PC-3 (cell line): Measurements from ENCODE around the gene AMMECR1L. TPM values are rescaled to one million over a fixed set of nuclear protein-coding genes. Genes with fewer than 3 reads are reported as not detected.
"Not testable (repeated sequence)": the region's sequence is repeated elsewhere in the genome, so short reads cannot be mapped to it uniquely, and the experiment has no call there.

ENCODE experiments used
- ATAC-seq: fragments of 200-7000 bp; cut with Tn5 transposase; 2 replicates; pipeline ENCODE4 v1.9.1; 2020; ENCODE audit warnings: mild to moderate bottlenecking, moderate library complexity
- BruUV-seq: library from RNA; stranded (reverse); fragments of 400-500 nt; replicated peaks from 2 replicates; lab custom pipeline; 2021; lab: Mats Ljungman, UMichigan
- CTCF ChIA-PET: fragments of 300-600 bp; sonication (Branson Sonifier 250); formaldehyde crosslinking; loops from one replicate; lab custom pipeline; 2022; ENCODE audit warnings: antibody characterized with exemption; lab: Charles Lee
- POLR2A ChIA-PET: fragments of 300-600 bp; sonication (Branson Sonifier 250); formaldehyde crosslinking; loops from one replicate; lab custom pipeline; 2022; ENCODE audit warnings: antibody characterized with exemption; ENCODE audit not compliant: unreplicated experiment; lab: Charles Lee
- DNase-seq: peaks from one replicate; pipeline ENCODE4 v3.0.0-alpha.2; 2015
- H2AFZ ChIP-seq: fragments of 300-600 bp; sonication (generic); 2 replicates; pipeline ENCODE4 v1.6.0; 2016; ENCODE audit warnings: antibody characterized with exemption, low read length
- H3F3A ChIP-seq: fragments of 300-600 bp; sonication (generic); one replicate; pipeline ENCODE4 v1.6.0; 2017; ENCODE audit warnings: antibody characterized with exemption, low read length, control low read depth, mild to moderate bottlenecking; ENCODE audit not compliant: unreplicated experiment
- H3K27ac ChIP-seq: fragments of 300-600 bp; sonication (generic); 2 replicates; pipeline ENCODE4 v1.5.1; 2016; ENCODE audit warnings: mild to moderate bottlenecking, low read length
- H3K27me3 ChIP-seq: fragments of 300-600 bp; sonication (generic); 2 replicates; pipeline ENCODE4 v1.6.1; 2016; ENCODE audit warnings: low read length, mixed read lengths
- H3K36me3 ChIP-seq: fragments of 300-600 bp; sonication (generic); 2 replicates; pipeline ENCODE4 v1.6.1; 2016; ENCODE audit warnings: low read depth, mixed run types, low read length, mixed read lengths
- H3K4me1 ChIP-seq: fragments of 300-600 bp; sonication (generic); 2 replicates; pipeline ENCODE4 v1.5.1; 2016; ENCODE audit warnings: low read length; ENCODE audit not compliant: insufficient read depth
- H3K4me2 ChIP-seq: fragments of 300-600 bp; sonication (generic); 2 replicates; pipeline ENCODE4 v1.6.0; 2016; ENCODE audit warnings: low read length
- H3K4me3 ChIP-seq: fragments of 300-600 bp; sonication (generic); 2 replicates; pipeline ENCODE4 v1.5.1; 2016; ENCODE audit warnings: mild to moderate bottlenecking, low read length, mixed read lengths
- H3K79me2 ChIP-seq: fragments of 300-600 bp; sonication (generic); 2 replicates; pipeline ENCODE4 v1.6.1; 2017; ENCODE audit warnings: low read length, mixed read lengths
- H3K9ac ChIP-seq: fragments of 300-600 bp; sonication (generic); 2 replicates; pipeline ENCODE4 v1.6.0; 2016; ENCODE audit warnings: mild to moderate bottlenecking, low read length
- H3K9me2 ChIP-seq: fragments of 300-600 bp; sonication (generic); replicated peaks from 2 replicates; pipeline ENCODE4 v1.6.1; 2016; ENCODE audit warnings: mixed run types, low read length, mixed read lengths
- H3K9me3 ChIP-seq: fragments of 300-600 bp; sonication (generic); 2 replicates; pipeline ENCODE4 v1.6.1; 2016; ENCODE audit warnings: low read length, mixed read lengths
- H4K20me1 ChIP-seq: fragments of 300-600 bp; sonication (generic); 2 replicates; pipeline ENCODE4 v1.6.1; 2016; ENCODE audit warnings: low read length, mixed read lengths
- EZH2 ChIP-seq: fragments of 300-600 bp; sonication (generic); IDR thresholded peaks from one replicate; pipeline ENCODE4 v1.6.1; 2017; ENCODE audit warnings: antibody characterized with exemption, mild to moderate bottlenecking, low read length; ENCODE audit not compliant: unreplicated experiment
- EZH2phosphoT487 ChIP-seq: fragments of 300-600 bp; sonication (generic); IDR thresholded peaks from 2 replicates; pipeline ENCODE4 v1.6.1; 2018; ENCODE audit warnings: mild to moderate bottlenecking, antibody characterized with exemption, low read length, borderline replicate concordance
- intact Hi-C: fragments of 100-400 bp; cut with micrococcal nuclease; formaldehyde crosslinking; loops from 2 replicates; pipeline ENCODE4 v1.9.0; 2023
- total RNA-seq: library from RNA; depleted of rRNA; stranded (reverse); fragments of >200 nt; gene quantifications from 2 replicates; pipeline ENCODE4 v1.2.3, GENCODE V29; 2014
- TF ChIP-seq, protein P1 (sequence below): fragments of 300-600 bp; sonication (generic); conservative IDR thresholded peaks from 2 replicates; pipeline ENCODE4 v1.5.1; 2017; ENCODE audit warnings: antibody characterized with exemption, low read depth, mild to moderate bottlenecking, low read length

Gene AMMECR1L
- total RNA-seq, 1 experiment from 2014 or later = 10.9 TPM

DNA sequence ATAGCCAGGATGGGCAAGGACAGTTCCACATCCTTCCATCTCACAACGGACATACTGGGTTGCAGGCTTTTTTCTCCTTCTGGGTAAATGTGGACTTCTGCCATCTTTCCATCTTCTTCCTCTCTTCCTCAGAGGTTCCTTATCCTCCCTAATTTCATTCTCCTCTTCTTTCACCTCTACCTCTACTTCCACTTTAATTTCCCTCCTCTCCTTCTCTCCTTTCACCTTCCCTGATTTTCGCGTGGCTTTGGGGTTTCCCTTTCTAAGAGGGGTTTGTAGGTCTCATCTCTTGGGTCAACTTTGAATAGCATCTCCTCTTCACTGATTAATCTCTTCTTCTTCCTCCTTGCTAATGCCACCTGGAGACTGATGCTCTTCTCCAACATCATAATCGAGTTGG, 44.9 kb downstream of the AMMECR1L start:
- Histone ChIP-seq H3K4me3 (no peak overlapping the region), H3K27me3 (no peaks in the 10 kb centered on the region), H3K4me2 (no peak overlapping the region), H3K9me3 (no peaks in the 10 kb centered on the region), H2AFZ (no peak overlapping the region), H3K9ac (no peak overlapping the region), H3K27ac (no peak overlapping the region), H4K20me1 (no peaks in the 10 kb centered on the region), H3K9me2 (no peaks in the 10 kb centered on the region), H3F3A (no peaks in the 10 kb centered on the region), H3K79me2 (no peaks in the 10 kb centered on the region), H3K4me1 (no peaks in the 10 kb centered on the region), H3K36me3 (peaks cover 7% of the 10 kb centered on the region; the same call in 1 of the 2 replicates)
- TF ChIP-seq EZH2 (no peak), EZH2phosphoT487 (no peak)
- TF ChIP-seq, protein P1, sequence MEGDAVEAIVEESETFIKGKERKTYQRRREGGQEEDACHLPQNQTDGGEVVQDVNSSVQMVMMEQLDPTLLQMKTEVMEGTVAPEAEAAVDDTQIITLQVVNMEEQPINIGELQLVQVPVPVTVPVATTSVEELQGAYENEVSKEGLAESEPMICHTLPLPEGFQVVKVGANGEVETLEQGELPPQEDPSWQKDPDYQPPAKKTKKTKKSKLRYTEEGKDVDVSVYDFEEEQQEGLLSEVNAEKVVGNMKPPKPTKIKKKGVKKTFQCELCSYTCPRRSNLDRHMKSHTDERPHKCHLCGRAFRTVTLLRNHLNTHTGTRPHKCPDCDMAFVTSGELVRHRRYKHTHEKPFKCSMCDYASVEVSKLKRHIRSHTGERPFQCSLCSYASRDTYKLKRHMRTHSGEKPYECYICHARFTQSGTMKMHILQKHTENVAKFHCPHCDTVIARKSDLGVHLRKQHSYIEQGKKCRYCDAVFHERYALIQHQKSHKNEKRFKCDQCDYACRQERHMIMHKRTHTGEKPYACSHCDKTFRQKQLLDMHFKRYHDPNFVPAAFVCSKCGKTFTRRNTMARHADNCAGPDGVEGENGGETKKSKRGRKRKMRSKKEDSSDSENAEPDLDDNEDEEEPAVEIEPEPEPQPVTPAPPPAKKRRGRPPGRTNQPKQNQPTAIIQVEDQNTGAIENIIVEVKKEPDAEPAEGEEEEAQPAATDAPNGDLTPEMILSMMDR = no peak
- intact Hi-C loops = no loop called here
- ChIA-PET POLR2A (no interaction called here), CTCF (no interaction called here)
- no peak for DNase-seq
- BruUV-seq = no TSS peak
- no peak for ATAC-seq

- POLR2A ChIA-PET = no interaction called here
- Histone ChIP-seq H3K9ac (no peak overlapping the region), H3K4me1 (no peaks in the 10 kb centered on the region), H4K20me1 (no peaks in the 10 kb centered on the region), H2AFZ (no peak overlapping the region), H3K9me2 (no peaks in the 10 kb centered on the region), H3F3A (no peaks in the 10 kb centered on the region), H3K79me2 (no peaks in the 10 kb centered on the region), H3K4me3 (no peak overlapping the region), H3K36me3 (no peaks in the 10 kb centered on the region), H3K4me2 (no peak overlapping the region), H3K9me3 (no peaks in the 10 kb centered on the region), H3K27ac (no peak overlapping the region), H3K27me3 (no peaks in the 10 kb centered on the region)
- ATAC-seq (no peak), DNase-seq (no peak)
- CTCF ChIA-PET = no interaction called here
- no TSS peak for BruUV-seq
- TF ChIP-seq EZH2 (no peak), EZH2phosphoT487 (no peak)
- TF ChIP-seq, protein P1 = no peak
- intact Hi-C loops = no loop called here
Measured at GRCh38 chr2:127834951-127835350, 50.8 kb downstream of the AMMECR1L start.

DNA sequence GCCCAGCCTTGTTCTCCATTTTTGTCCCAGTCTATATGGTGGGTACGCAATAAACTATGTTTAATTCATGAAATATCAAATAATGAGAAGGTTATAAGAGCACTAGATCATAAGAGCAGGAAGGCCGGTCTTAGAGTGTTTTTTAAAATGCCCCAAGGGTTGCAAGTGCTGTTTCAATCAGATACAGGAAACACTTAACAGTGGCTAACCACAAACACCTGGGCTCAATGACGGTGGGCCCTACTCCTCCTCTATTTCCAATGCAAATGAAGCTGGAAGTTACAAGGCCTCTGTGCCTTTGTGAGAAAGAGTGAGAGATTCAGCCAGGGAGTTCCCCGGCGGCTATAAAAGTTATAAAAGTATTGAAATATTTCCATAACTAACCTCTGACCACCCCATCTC, 55.9 kb downstream of the AMMECR1L start:
- Histone ChIP-seq H3K9me3 (no peaks in the 10 kb centered on the region), H3K27ac (no peak overlapping the region), H3K4me1 (no peaks in the 10 kb centered on the region), H3K27me3 (no peaks in the 10 kb centered on the region), H4K20me1 (no peaks in the 10 kb centered on the region), H2AFZ (no peak overlapping the region), H3F3A (no peaks in the 10 kb centered on the region), H3K9me2 (no peaks in the 10 kb centered on the region), H3K4me2 (no peak overlapping the region), H3K79me2 (no peaks in the 10 kb centered on the region), H3K4me3 (no peak overlapping the region), H3K36me3 (no peaks in the 10 kb centered on the region), H3K9ac (no peak overlapping the region)
- intact Hi-C loops = no loop called here
- CTCF ChIA-PET = no interaction called here
- DNase-seq (no peak), ATAC-seq (no peak)
- TF ChIP-seq, protein P1 = no peak
- TF ChIP-seq EZH2phosphoT487 (no peak), EZH2 (no peak)
- no TSS peak for BruUV-seq
- POLR2A ChIA-PET = no interaction called here

GRCh38 chr2:127826708-127827107, 59.0 kb downstream of the AMMECR1L start:
- intact Hi-C loops, H3K9ac ChIP-seq, H3K27me3 ChIP-seq, BruUV-seq, H3F3A ChIP-seq, H3K9me3 ChIP-seq, H2AFZ ChIP-seq, ATAC-seq, H3K9me2 ChIP-seq, H4K20me1 ChIP-seq, CTCF ChIA-PET, H3K79me2 ChIP-seq, H3K4me3 ChIP-seq, POLR2A ChIA-PET, H3K27ac ChIP-seq, H3K36me3 ChIP-seq, DNase-seq, H3K4me1 ChIP-seq, H3K4me2 ChIP-seq: not testable (repeated sequence)
